CD4-positive, CD25-positive, alpha-beta regulatory T cell (primary cell): ENCODE results near the gene STARD5. TPM values are rescaled to one million over a fixed set of nuclear protein-coding genes. Genes with fewer than 3 reads are reported as not detected.

ENCODE experiments used
- ATAC-seq, 2 donors: fragments of 150-1000 bp; cut with Tn5 transposase; one replicate each; pipeline ENCODE4 v1.10.0; 2021; ENCODE audit warnings: low read depth in 2 of 2, moderate number of reproducible peaks in 2 of 2, moderate library complexity in 1 of 2
- DNase-seq, 3 donors: peaks; one replicate each; pipeline versions ENCODE4 v3.0.0 to v3.0.0-alpha.2; 2012 to 2022; ENCODE audit warnings: mixed read lengths in 1 of 3
- H3K27ac ChIP-seq: one replicate; pipeline ENCODE4 v1.7.0; 2013; ENCODE audit warnings: mild to moderate bottlenecking, low read length; ENCODE audit not compliant: insufficient read depth, poor library complexity, severe bottlenecking
- H3K27me3 ChIP-seq: one replicate; pipeline ENCODE4 v1.7.0; 2013; ENCODE audit warnings: low read length; ENCODE audit not compliant: control insufficient read depth, insufficient read depth
- H3K36me3 ChIP-seq: one replicate; pipeline ENCODE4 v1.7.0; 2013; ENCODE audit warnings: mild to moderate bottlenecking, low read length, moderate library complexity; ENCODE audit not compliant: control insufficient read depth, insufficient read depth
- H3K4me1 ChIP-seq: 2 replicates; pipeline ENCODE4 v1.7.0; 2013; ENCODE audit warnings: mild to moderate bottlenecking, low read length; ENCODE audit not compliant: insufficient read depth, control insufficient read depth, poor library complexity, severe bottlenecking
- H3K4me3 ChIP-seq: one replicate; pipeline ENCODE4 v1.7.0; 2013; ENCODE audit warnings: low read depth, mild to moderate bottlenecking, low read length, moderate library complexity
- H3K9me3 ChIP-seq, 2 experiments: 1 replicate in 1 of 2; 2 replicates in 1 of 2; pipeline ENCODE4 v1.7.0; 2013; ENCODE audit warnings: low read length in 2 of 2, mild to moderate bottlenecking in 1 of 2, moderate library complexity in 1 of 2; ENCODE audit not compliant: control insufficient read depth in 2 of 2
- H3K27ac Mint-ChIP-seq, 3 donors: one replicate each; pipeline ENCODE4 v1.8.0; 2020 to 2022; ENCODE audit warnings: mild to moderate bottlenecking in 3 of 3, mixed read lengths in 3 of 3, moderate library complexity in 2 of 3
- H3K27me3 Mint-ChIP-seq: one replicate; pipeline ENCODE4 v1.8.0; 2022; ENCODE audit warnings: mild to moderate bottlenecking, mixed read lengths
- H3K36me3 Mint-ChIP-seq: one replicate; pipeline ENCODE4 v1.8.0; 2020; ENCODE audit warnings: mixed read lengths
- H3K4me1 Mint-ChIP-seq, 4 donors: one replicate each; pipeline ENCODE4 v1.8.0; 2020 to 2022; ENCODE audit warnings: mixed read lengths in 4 of 4, mild to moderate bottlenecking in 1 of 4
- H3K4me3 Mint-ChIP-seq, 4 donors: one replicate each; pipeline ENCODE4 v1.8.0; 2020 to 2022; ENCODE audit warnings: mild to moderate bottlenecking in 4 of 4, mixed read lengths in 4 of 4, moderate library complexity in 3 of 4
- H3K9me3 Mint-ChIP-seq, 7 donors: one replicate each; pipeline ENCODE4 v1.8.0; 2020 to 2022; ENCODE audit warnings: mixed read lengths in 7 of 7, mild to moderate bottlenecking in 3 of 7, moderate library complexity in 2 of 7
- polyA plus RNA-seq, 4 donors: library from polyadenylated mRNA; unstranded; fragments of 300-500 nt; fragmentation: Illumina TruSeq; gene quantifications; one replicate each; pipeline ENCODE4 v1.2.3, GENCODE V29; 2021
- total RNA-seq: library from RNA; stranded (reverse); gene quantifications from one replicate; pipeline ENCODE4 v1.2.3, GENCODE V29; 2022

STARD5 gene
- total and polyA plus RNA-seq, 5 donors from 2014 or later: 4.0 to 6.6 (median 4.2) TPM

DNA sequence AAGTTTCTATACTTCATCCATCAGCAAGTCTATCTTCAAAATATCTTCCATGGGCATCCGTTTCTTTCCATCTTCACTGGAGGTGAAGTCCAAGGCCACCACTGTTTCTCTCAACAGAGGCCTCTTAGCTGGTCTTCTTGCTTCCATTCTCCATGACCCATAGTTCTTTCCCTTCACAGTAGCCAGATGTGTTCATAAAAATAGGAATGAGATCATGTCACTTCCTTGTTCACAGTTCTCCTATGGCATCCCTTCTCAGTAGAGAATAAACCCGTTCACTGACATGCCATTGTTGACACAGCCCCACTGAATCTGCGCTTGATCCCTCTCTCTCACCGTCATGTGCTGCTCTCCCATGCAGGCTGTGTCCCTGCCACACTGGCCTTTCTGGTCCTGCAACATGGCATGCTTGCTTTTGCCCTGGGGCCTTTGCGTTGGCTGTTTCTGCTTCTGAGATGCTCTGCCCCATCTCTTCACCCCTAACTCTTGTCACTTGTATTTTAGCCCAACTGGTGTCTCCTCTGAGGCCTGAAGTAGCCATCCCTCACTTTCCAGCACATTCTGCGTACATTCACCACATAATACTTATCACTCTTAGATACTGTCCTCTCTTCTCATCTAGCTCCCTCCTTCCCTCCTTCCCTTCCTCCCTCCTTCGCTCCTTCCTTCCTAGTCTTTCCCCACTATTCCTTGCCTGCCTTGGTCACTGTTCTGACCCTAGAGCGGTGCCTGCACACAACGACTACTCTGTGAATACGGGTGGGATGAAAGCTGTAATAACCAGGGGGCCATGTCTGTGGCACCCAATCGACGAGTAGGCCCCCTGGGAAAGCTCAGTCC lies 42.0 kb downstream of the STARD5 start:
- peaks cover 2 to 3% of the 10 kb centered on the region in 2 experiments for H3K9me3 ChIP-seq
- Mint-ChIP-seq H3K27me3 (no peaks in the 10 kb centered on the region), H3K9me3 (peaks cover 0 to 5% (median 2%) of the 10 kb centered on the region in 7 donors), H3K27ac (peak overlapping the region; percentile 23 to 64 (median 54)), H3K4me1 (peaks cover 22 to 74% (median 37%) of the 10 kb centered on the region in 4 donors), H3K4me3 (peak overlapping the region in 1 of 4 donors; percentile 17), H3K36me3 (no peaks in the 10 kb centered on the region)
- no peak for ATAC-seq
- no peak overlapping the region for H3K27ac ChIP-seq
- H3K4me1 ChIP-seq: peaks cover 30% of the 10 kb centered on the region
- H3K4me3 ChIP-seq: no peak overlapping the region
- DNase-seq: no peak
- no peaks in the 10 kb centered on the region for H3K27me3 ChIP-seq
- no peaks in the 10 kb centered on the region for H3K36me3 ChIP-seq

DNA sequence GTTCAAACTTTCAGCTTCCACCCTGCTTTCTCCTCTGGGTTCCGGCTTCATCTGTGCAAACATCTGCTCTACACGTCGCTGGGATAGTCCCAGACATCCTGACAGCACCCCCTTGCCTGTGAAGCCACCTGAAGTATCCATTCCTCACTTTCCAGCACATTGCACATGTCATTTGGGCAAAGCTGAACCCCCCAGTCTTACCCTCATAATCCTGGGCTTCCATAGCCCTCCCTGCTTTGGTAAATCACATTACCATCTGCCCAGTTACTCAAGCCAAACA lies 42.5 kb downstream of the STARD5 start:
- Histone ChIP-seq H3K9me3 (peaks cover 4 to 5% of the 10 kb centered on the region in 2 experiments), H3K27me3 (no peaks in the 10 kb centered on the region), H3K36me3 (no peaks in the 10 kb centered on the region), H3K27ac (no peak overlapping the region), H3K4me1 (peaks cover 26% of the 10 kb centered on the region), H3K4me3 (no peak overlapping the region)
- no peak for ATAC-seq
- no peaks in the 10 kb centered on the region for H3K27me3 Mint-ChIP-seq
- H3K4me3 Mint-ChIP-seq: peak overlapping the region in 1 of 4 donors; percentile 49
- H3K27ac Mint-ChIP-seq: peak overlapping the region; percentile 22 to 64 (median 54)
- DNase-seq: no peak
- H3K36me3 Mint-ChIP-seq: no peaks in the 10 kb centered on the region
- H3K9me3 Mint-ChIP-seq: peaks cover 0 to 9% (median 6%) of the 10 kb centered on the region in 7 donors
- peaks cover 20 to 72% (median 33%) of the 10 kb centered on the region in 4 donors for H3K4me1 Mint-ChIP-seq

DNA sequence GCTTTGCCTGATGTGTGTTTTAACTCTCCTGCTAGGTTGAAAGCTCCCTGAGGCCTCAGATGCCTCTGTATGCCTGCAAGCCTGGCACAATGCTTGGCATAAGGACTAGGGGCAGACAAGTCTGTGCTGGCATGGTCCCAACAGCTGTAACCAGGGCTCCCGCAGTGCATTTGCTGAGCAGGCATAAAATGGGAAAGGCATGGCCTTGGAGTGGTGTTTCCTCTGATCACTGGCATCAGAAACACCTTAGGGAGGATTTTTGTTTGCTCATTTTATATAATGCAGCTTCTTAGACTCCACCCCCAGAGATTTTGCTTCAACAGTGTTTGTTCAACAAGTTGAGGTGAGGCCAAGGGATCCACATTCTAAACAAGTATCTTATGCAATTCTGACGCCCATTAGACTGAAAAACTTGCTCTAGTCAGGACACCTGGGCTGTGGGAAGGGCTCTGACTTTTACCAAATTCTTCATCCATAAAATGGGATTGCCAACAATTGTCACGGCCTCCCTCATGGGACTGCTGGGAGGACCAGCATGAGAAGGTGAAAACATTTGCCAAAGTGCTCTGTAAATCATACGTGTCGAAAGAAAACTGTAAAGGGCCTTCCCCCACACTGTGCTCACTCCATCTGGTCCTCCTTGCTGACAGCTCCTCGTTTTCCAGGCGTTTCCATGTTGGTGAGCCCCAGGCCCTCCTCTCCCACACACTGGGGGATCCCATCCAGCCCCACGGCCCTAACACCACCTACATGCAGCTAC lies 43.1 kb downstream of the STARD5 start:
- Histone ChIP-seq H3K27me3 (no peaks in the 10 kb centered on the region), H3K27ac (no peak overlapping the region), H3K9me3 (peaks cover 4 to 5% of the 10 kb centered on the region in 2 experiments), H3K4me1 (peaks cover 24% of the 10 kb centered on the region), H3K4me3 (no peak overlapping the region), H3K36me3 (no peaks in the 10 kb centered on the region)
- ATAC-seq: no peak
- H3K9me3 Mint-ChIP-seq: peaks cover 0 to 9% (median 6%) of the 10 kb centered on the region in 7 donors
- peak overlapping the region; percentile 50 to 73 (median 64) for H3K27ac Mint-ChIP-seq
- H3K4me1 Mint-ChIP-seq: peaks cover 18 to 72% (median 30%) of the 10 kb centered on the region in 4 donors
- DNase-seq: no peak
- no peaks in the 10 kb centered on the region for H3K27me3 Mint-ChIP-seq
- peak overlapping the region in 1 of 4 donors; percentile 49 for H3K4me3 Mint-ChIP-seq
- no peaks in the 10 kb centered on the region for H3K36me3 Mint-ChIP-seq

DNA sequence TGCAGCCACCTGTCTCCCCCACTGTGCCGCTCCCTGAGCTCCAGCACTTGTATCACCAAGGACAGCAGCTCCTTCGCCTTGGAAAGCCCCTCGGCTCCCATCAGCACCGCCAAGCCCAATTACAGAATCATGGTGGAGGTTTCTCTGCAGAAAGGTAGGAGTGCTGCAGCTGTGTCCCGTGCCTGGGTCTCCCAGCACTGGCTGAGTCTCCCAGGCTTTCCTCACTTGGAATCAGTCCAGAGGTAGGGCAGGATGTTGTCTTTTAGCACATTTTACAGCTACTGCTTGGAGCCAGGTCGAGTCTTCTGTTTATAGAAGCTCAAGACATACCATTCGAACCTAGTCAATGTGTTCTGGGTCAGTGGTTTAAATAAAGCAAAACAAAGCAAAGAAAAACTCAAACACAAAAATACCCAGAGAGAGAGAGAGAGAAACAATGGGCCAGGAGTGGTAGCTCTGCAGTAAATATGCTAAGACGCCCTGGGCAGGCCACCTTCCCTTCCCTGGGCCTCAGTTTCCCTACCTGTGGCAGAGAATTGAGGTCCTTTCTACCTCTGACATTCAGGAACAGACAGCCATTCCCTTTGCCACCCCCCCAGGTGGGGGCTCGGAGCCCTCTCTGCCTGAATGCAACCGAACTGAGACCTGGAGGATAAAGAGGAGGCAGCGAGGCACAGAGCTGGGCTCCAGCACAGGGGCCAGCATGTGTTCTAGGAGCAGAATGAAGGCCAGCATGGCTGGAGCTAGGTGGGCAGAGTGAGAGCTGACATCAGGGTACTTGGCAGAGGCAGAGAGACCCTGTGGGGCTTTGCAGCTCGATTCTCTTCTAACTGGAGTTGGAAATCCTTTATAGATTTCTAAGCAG lies 44.1 kb downstream of the STARD5 start:
- Histone ChIP-seq H3K27me3 (no peaks in the 10 kb centered on the region), H3K36me3 (no peaks in the 10 kb centered on the region), H3K9me3 (peaks cover 4 to 5% of the 10 kb centered on the region in 2 experiments), H3K4me3 (no peak overlapping the region), H3K27ac (no peak overlapping the region), H3K4me1 (peaks cover 20% of the 10 kb centered on the region)
- peak overlapping the region in 1 of 4 donors; percentile 4 for H3K4me3 Mint-ChIP-seq
- H3K4me1 Mint-ChIP-seq: peaks cover 10 to 72% (median 25%) of the 10 kb centered on the region in 4 donors
- H3K27ac Mint-ChIP-seq: peak overlapping the region in 2 of 3 donors; percentile 18 to 50
- H3K9me3 Mint-ChIP-seq: peaks cover 0 to 9% (median 6%) of the 10 kb centered on the region in 7 donors
- no peaks in the 10 kb centered on the region for H3K36me3 Mint-ChIP-seq
- no peak for ATAC-seq
- no peaks in the 10 kb centered on the region for H3K27me3 Mint-ChIP-seq
- no peak for DNase-seq

DNA sequence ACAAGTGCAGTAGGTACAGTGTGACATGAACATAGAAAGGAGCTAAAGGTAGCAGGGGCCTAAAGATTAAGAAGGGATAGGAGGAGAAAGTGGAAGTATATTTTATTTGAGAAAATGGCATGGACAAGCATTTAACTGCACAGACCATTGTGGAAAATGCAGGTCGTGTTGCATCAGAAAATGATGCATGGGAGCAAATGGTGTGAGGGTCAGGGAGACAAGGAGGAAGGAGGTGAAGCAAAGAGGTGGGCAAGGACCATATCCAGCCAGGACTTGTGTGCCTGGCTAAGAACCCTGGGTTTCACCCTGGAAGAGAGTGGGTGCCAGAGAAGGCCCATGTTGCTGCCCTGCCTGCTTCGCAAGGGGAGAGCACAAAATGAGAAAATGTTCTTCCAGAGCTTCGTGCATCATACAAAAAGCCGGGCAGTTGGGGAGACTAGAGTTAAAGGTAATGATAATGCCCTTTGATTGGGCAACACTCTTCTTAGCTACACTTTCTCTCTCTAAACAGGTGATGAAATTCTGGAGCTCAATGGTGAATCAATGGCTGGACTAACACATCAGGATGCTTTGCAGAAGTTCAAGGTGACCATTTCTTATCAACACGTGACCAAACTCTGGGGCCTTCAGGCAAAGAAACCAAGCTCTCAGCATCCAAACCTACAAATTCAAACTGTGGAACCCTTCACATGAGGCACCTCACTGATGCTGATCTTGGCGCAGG lies 45.5 kb downstream of the STARD5 start:
- peaks cover 5 to 67% (median 23%) of the 10 kb centered on the region in 4 donors for H3K4me1 Mint-ChIP-seq
- H3K36me3 ChIP-seq: no peaks in the 10 kb centered on the region
- H3K27ac Mint-ChIP-seq: peak overlapping the region in 1 of 3 donors; percentile 9
- H3K4me3 Mint-ChIP-seq: no peak overlapping the region
- H3K9me3 ChIP-seq: peaks cover 4 to 5% of the 10 kb centered on the region in 2 experiments
- no peaks in the 10 kb centered on the region for H3K27me3 ChIP-seq
- H3K36me3 Mint-ChIP-seq: no peaks in the 10 kb centered on the region
- ATAC-seq: no peak
- no peak for DNase-seq
- H3K27ac ChIP-seq: no peak overlapping the region
- H3K27me3 Mint-ChIP-seq: no peaks in the 10 kb centered on the region
- H3K4me3 ChIP-seq: no peak overlapping the region
- peaks cover 0 to 9% (median 6%) of the 10 kb centered on the region in 7 donors for H3K9me3 Mint-ChIP-seq
- H3K4me1 ChIP-seq: peaks cover 11% of the 10 kb centered on the region

DNA sequence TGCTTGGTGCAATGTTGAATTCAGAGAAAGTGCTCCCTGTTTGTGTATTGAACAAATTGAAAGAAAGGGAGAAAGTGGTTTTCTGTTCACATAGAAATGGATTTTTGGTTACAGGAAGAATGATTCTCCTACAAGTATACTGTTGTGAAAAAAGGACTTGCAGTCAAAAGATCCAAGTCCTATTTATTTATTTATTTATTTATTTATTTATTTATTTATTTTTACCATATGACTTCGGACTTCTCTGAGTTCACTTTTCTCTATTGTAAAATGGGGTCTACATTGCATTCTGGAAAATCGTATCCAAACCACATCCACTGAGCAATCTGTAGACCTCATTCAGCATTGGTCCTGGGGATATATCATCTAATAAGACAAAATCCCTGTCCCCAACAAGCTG lies 46.1 kb downstream of the STARD5 start:
- peaks cover 5 to 67% (median 23%) of the 10 kb centered on the region in 4 donors for H3K4me1 Mint-ChIP-seq
- ATAC-seq (no peak), DNase-seq (no peak)
- H3K27ac Mint-ChIP-seq: peak overlapping the region in 1 of 3 donors; percentile 67
- Histone ChIP-seq H3K4me1 (peaks cover 11% of the 10 kb centered on the region), H3K9me3 (peaks cover 4 to 5% of the 10 kb centered on the region in 2 experiments), H3K36me3 (no peaks in the 10 kb centered on the region), H3K27ac (no peak overlapping the region), H3K27me3 (no peaks in the 10 kb centered on the region), H3K4me3 (no peak overlapping the region)
- H3K9me3 Mint-ChIP-seq: peaks cover 0 to 9% (median 6%) of the 10 kb centered on the region in 7 donors
- no peaks in the 10 kb centered on the region for H3K36me3 Mint-ChIP-seq
- no peaks in the 10 kb centered on the region for H3K27me3 Mint-ChIP-seq
- no peak overlapping the region for H3K4me3 Mint-ChIP-seq

DNA sequence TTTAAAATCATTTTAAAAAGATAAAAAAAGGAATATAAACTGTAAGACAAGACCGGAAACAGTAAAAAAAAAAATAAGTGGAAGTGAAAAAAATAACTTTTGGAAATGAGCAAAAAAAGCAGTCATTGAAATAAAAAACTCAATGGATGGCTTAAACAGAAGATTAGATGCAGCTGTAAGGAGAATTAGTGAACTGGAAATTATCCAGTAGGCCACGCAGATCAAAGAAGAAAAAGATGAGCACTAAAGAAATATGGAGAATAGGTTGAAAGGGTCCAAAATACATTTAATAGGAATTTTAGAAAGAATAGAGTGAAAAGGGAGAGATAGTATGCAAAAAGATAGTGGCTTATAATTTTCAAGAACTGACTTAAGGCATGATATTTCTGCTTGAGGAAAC lies 47.0 kb downstream of the STARD5 start:
- Mint-ChIP-seq H3K27ac (peak overlapping the region in 1 of 3 donors; percentile 87), H3K4me3 (no peak overlapping the region), H3K27me3 (no peaks in the 10 kb centered on the region), H3K4me1 (peaks cover 5 to 63% (median 22%) of the 10 kb centered on the region in 4 donors), H3K36me3 (no peaks in the 10 kb centered on the region), H3K9me3 (peaks cover 0 to 9% (median 6%) of the 10 kb centered on the region in 7 donors)
- Histone ChIP-seq H3K27ac (no peak overlapping the region), H3K27me3 (no peaks in the 10 kb centered on the region), H3K36me3 (no peaks in the 10 kb centered on the region), H3K4me3 (no peak overlapping the region), H3K9me3 (peaks cover 4 to 5% of the 10 kb centered on the region in 2 experiments), H3K4me1 (peaks cover 11% of the 10 kb centered on the region)
- ATAC-seq: no peak
- DNase-seq: no peak
